GM23248 (cell line): ENCODE data around the gene NUBPL. TPM values are rescaled to one million over a fixed set of nuclear protein-coding genes. Genes with fewer than 3 reads are reported as not detected.

ENCODE experiments used
- DNase-seq: peaks from one replicate; pipeline ENCODE4 v3.0.0-alpha.2; 2015
- H2AFZ ChIP-seq: fragments of 200-600 bp; sonication (generic); 2 replicates; pipeline ENCODE4 v1.6.1; 2016; ENCODE audit warnings: antibody characterized with exemption
- H3F3A ChIP-seq: fragments of 200-600 bp; sonication (generic); 2 replicates; pipeline ENCODE4 v1.6.1; 2016; ENCODE audit warnings: mild to moderate bottlenecking, antibody characterized with exemption, mixed run types; ENCODE audit not compliant: insufficient read depth
- H3K27ac ChIP-seq: fragments of 200-600 bp; sonication (generic); 2 replicates; pipeline ENCODE4 v1.5.1; 2016; ENCODE audit warnings: mild to moderate bottlenecking
- H3K27me3 ChIP-seq: fragments of 200-600 bp; sonication (generic); replicated peaks from 2 replicates; pipeline ENCODE4 v1.6.1; 2016; ENCODE audit warnings: mild to moderate bottlenecking; ENCODE audit not compliant: insufficient read depth
- H3K36me3 ChIP-seq: fragments of 200-600 bp; sonication (generic); 2 replicates; pipeline ENCODE4 v1.6.1; 2016; ENCODE audit warnings: low read depth, mild to moderate bottlenecking
- H3K4me1 ChIP-seq: fragments of 200-600 bp; sonication (generic); 2 replicates; pipeline ENCODE4 v1.6.1; 2016; ENCODE audit warnings: mild to moderate bottlenecking; ENCODE audit not compliant: insufficient read depth
- H3K4me2 ChIP-seq: fragments of 200-600 bp; sonication (generic); one replicate; pipeline ENCODE4 v1.6.1; 2016; ENCODE audit warnings: mild to moderate bottlenecking; ENCODE audit not compliant: unreplicated experiment
- H3K4me3 ChIP-seq: fragments of 200-600 bp; sonication (generic); 2 replicates; pipeline ENCODE4 v1.5.1; 2016; ENCODE audit warnings: mild to moderate bottlenecking
- H3K79me2 ChIP-seq: fragments of 200-600 bp; sonication (generic); 2 replicates; pipeline ENCODE4 v1.6.1; 2016; ENCODE audit warnings: mild to moderate bottlenecking; ENCODE audit not compliant: insufficient read depth
- H3K9ac ChIP-seq: fragments of 200-600 bp; sonication (generic); 2 replicates; pipeline ENCODE4 v1.6.1; 2016; ENCODE audit warnings: mild to moderate bottlenecking
- H3K9me2 ChIP-seq: fragments of 200-600 bp; sonication (generic); 2 replicates; pipeline ENCODE4 v1.6.1; 2016; ENCODE audit warnings: mixed run types, mild to moderate bottlenecking, moderate library complexity; ENCODE audit not compliant: insufficient read depth
- H3K9me3 ChIP-seq: fragments of 200-600 bp; sonication (generic); one replicate; pipeline ENCODE4 v1.6.1; 2017; ENCODE audit warnings: low read depth
- H4K20me1 ChIP-seq: fragments of 200-600 bp; sonication (generic); 2 replicates; pipeline ENCODE4 v1.6.0; 2016; ENCODE audit not compliant: insufficient read depth
- EZH2 ChIP-seq: fragments of 200-600 bp; sonication (generic); IDR thresholded peaks from 2 replicates; pipeline ENCODE4 v1.6.1; 2018; ENCODE audit warnings: antibody characterized with exemption, mild to moderate bottlenecking; ENCODE audit not compliant: insufficient read depth, poor library complexity, severe bottlenecking
- EZH2phosphoT487 ChIP-seq: fragments of 200-600 bp; sonication (generic); IDR thresholded peaks from 2 replicates; pipeline ENCODE4 v1.6.1; 2018; ENCODE audit warnings: antibody characterized with exemption, moderate library complexity, mild to moderate bottlenecking, low read depth; ENCODE audit not compliant: insufficient read depth
- WGBS, 2 experiments: methylation state at CpG; one replicate each; pipeline ENCODE4 v1.1.6; 2015 to 2017; ENCODE audit warnings: low lambda C conversion rate in 2 of 2, low coverage in 1 of 2; ENCODE audit errors: missing lambda C conversion rate in 2 of 2; 5-methylcytosine and 5-hydroxymethylcytosine counted together
- in situ Hi-C: fragments of 300-500 bp; cut with MboI; formaldehyde crosslinking; loops from 2 replicates; pipeline ENCODE4 v1.15.0; 2020
- polyA plus RNA-seq: library from polyadenylated mRNA; unstranded; fragments of >200 nt; fragmentation: Nextera tagmentation; extraction: Ambion mirVana; gene quantifications from 2 replicates; pipeline ENCODE4 v1.2.1, GENCODE V29; 2016
- total RNA-seq: library from RNA; depleted of rRNA; stranded (reverse); fragments of >200 nt; shearing (Covaris generic); gene quantifications from 2 replicates; pipeline ENCODE4 v1.2.3, GENCODE V29; 2014

Gene NUBPL
- total and polyA plus RNA-seq, 2 experiments from 2014 or later, result 9.8 to 11.5 TPM

GRCh38 chr14:31758941-31759340 is 197.7 kb downstream of the NUBPL start:
- Histone ChIP-seq H3K79me2 (no peaks in the 10 kb centered on the region), H3K4me3 (no peak overlapping the region), H3K27ac (no peak overlapping the region), H3K9me2 (no peaks in the 10 kb centered on the region), H3F3A (no peaks in the 10 kb centered on the region), H2AFZ (no peak overlapping the region), H4K20me1 (no peaks in the 10 kb centered on the region; the same call in 1 of the 2 replicates), H3K9me3 (no peaks in the 10 kb centered on the region), H3K4me2 (no peak overlapping the region), H3K27me3 (no peaks in the 10 kb centered on the region), H3K4me1 (no peaks in the 10 kb centered on the region), H3K36me3 (no peaks in the 10 kb centered on the region), H3K9ac (no peak overlapping the region)
- no peak for DNase-seq
- in situ Hi-C loops, result no loop called here
- 5 to 10% methylated on average over 3 of the region's 3 CpGs for WGBS, 2 experiments
- no peak for TF ChIP-seq EZH2
- TF ChIP-seq EZH2phosphoT487, result no peak

GRCh38 chr14:31760277-31760676 is 199.1 kb downstream of the NUBPL start:
- no peaks in the 10 kb centered on the region for H3K4me1 ChIP-seq
- H3F3A ChIP-seq, result no peaks in the 10 kb centered on the region
- H2AFZ ChIP-seq, result no peak overlapping the region
- no peak overlapping the region for H3K4me2 ChIP-seq
- H3K36me3 ChIP-seq, result no peaks in the 10 kb centered on the region
- in situ Hi-C loops, result no loop called here
- no peaks in the 10 kb centered on the region for H3K9me3 ChIP-seq
- no peak overlapping the region for H3K4me3 ChIP-seq
- no peaks in the 10 kb centered on the region for H3K27me3 ChIP-seq
- no peaks in the 10 kb centered on the region for H3K79me2 ChIP-seq
- H4K20me1 ChIP-seq, result no peaks in the 10 kb centered on the region; the same call in 1 of the 2 replicates
- H3K27ac ChIP-seq, result no peak overlapping the region
- 63 to 64% methylated on average over 3 of the region's 3 CpGs for WGBS, 2 experiments
- H3K9me2 ChIP-seq, result no peaks in the 10 kb centered on the region
- DNase-seq, result no peak
- TF ChIP-seq EZH2, result no peak
- TF ChIP-seq EZH2phosphoT487, result no peak
- no peak overlapping the region for H3K9ac ChIP-seq

- Histone ChIP-seq H3K4me2 (no peak overlapping the region), H3K9me2 (no peaks in the 10 kb centered on the region), H3K36me3 (no peaks in the 10 kb centered on the region), H3K4me1 (no peaks in the 10 kb centered on the region), H3K9me3 (no peaks in the 10 kb centered on the region), H2AFZ (no peak overlapping the region), H3K27me3 (no peaks in the 10 kb centered on the region), H3F3A (no peaks in the 10 kb centered on the region), H4K20me1 (no peaks in the 10 kb centered on the region; the same call in 1 of the 2 replicates), H3K4me3 (no peak overlapping the region), H3K9ac (no peak overlapping the region), H3K27ac (no peak overlapping the region), H3K79me2 (no peaks in the 10 kb centered on the region)
- no peak for TF ChIP-seq EZH2phosphoT487
- no peak for TF ChIP-seq EZH2
- no peak for DNase-seq
- WGBS, 2 experiments, result 68 to 74% methylated on average over 4 of the region's 4 CpGs
- in situ Hi-C loops, result no loop called here
Measured at GRCh38 chr14:31761325-31761724, 200.1 kb downstream of the NUBPL start.

GRCh38 chr14:31763041-31763440 is 201.8 kb downstream of the NUBPL start:
- H3K27me3 ChIP-seq, result no peaks in the 10 kb centered on the region
- 84% methylated on average over 1 of the region's 1 CpG for WGBS, 2 experiments
- H3K4me2 ChIP-seq, result no peak overlapping the region
- H3K9me2 ChIP-seq, result no peaks in the 10 kb centered on the region
- H3K4me1 ChIP-seq, result no peaks in the 10 kb centered on the region
- no peaks in the 10 kb centered on the region; the same call in 1 of the 2 replicates for H4K20me1 ChIP-seq
- H3K4me3 ChIP-seq, result no peak overlapping the region
- H3K27ac ChIP-seq, result no peak overlapping the region
- H3F3A ChIP-seq, result no peaks in the 10 kb centered on the region
- no peak overlapping the region for H2AFZ ChIP-seq
- no peaks in the 10 kb centered on the region for H3K9me3 ChIP-seq
- no peak for DNase-seq
- H3K36me3 ChIP-seq, result no peaks in the 10 kb centered on the region
- in situ Hi-C loops, result no loop called here
- H3K9ac ChIP-seq, result no peak overlapping the region
- no peaks in the 10 kb centered on the region for H3K79me2 ChIP-seq
- TF ChIP-seq EZH2phosphoT487 (no peak), EZH2 (no peak)
